ENCODE measurements around the gene HOXB6.

HOXB6 gene

DNA sequence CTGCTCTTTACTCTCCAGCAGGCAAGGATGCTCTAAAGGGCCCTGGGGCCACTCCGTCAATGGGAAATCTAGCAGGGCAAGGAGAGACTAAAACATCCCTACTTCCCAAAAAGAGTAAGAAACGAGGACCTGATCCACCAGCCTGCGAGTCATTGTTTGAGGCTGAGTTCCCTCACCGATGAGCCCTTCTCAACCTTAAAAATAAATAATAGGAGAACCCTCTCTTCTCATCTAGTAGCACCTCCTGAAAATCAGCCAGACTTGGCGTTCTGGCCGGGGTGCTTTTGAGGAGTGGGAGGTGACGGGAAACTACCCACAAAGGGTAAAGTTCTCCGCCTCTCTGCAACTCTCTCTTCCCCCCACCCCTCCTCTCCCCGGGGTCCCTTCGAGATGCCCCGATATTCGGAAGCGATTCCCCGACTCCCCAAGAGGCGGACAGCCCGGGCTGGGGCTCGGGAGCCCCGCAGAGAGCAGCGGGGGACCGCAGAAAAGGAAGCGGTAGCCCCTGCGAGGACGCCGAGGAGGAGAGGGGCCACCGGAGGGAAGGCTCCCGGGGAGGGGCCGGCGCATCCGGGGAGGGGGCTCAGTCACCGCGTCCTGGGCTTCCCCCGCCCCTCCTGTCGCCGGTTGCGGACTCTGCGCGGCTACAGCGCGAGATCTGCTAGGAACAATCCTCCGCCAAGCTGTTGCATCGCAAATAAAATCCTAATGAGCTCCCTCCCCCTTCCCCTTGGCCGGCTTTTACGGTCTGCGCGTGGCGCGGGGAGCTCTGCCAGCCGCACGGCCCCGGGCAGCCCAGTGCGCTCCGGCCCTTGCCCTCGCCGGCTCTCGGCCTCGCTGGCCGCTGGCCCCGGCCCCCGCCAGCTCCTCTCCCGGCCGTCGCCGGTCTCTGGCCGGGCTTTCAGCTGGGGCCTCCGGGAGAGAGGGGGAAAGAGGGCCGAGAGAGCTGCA, 20.0 kb upstream of the HOXB6 start (continued):
- no peak for TF ChIP-seq ZNF558 (tag by site-specific recombination; IDR thresholded peaks at IDR 0.05)
- TF ChIP-seq ZNF157 (tag by site-specific recombination; IDR thresholded peaks at IDR 0.05) = no peak
- TF ChIP-seq ZNF529 (tag by site-specific recombination; IDR thresholded peaks at IDR 0.05; ENCODE audit: insufficient replicate concordance) = no peak
- no peak for TF ChIP-seq ZNF350 (tag by site-specific recombination; IDR thresholded peaks at IDR 0.05)
- no peak for TF ChIP-seq ZNF140 (tag by site-specific recombination; IDR thresholded peaks at IDR 0.05)
- 0 out of 2 replicates have a peak, but pooled peaks have one; percentile 7 for TF ChIP-seq ZNF596 (tag by site-specific recombination; IDR thresholded peaks at IDR 0.05)
- no peak for TF ChIP-seq ZNF266 (tag by site-specific recombination; IDR thresholded peaks at IDR 0.05; ENCODE audit: low read depth)
- no peak for TF ChIP-seq ZEB2 (tag by site-specific recombination; IDR thresholded peaks at IDR 0.05)
- TF ChIP-seq ZNF324 (tag by site-specific recombination; IDR thresholded peaks at IDR 0.05) = no peak
- no peak; the same call in 1 of the 2 replicates for TF ChIP-seq ZNF768 (tag by site-specific recombination; IDR thresholded peaks at IDR 0.05)
- TF ChIP-seq ZNF391 (tag by site-specific recombination; IDR thresholded peaks at IDR 0.05; ENCODE audit: borderline replicate concordance, low read depth) = no peak; the same call in 1 of the 2 replicates
- TF ChIP-seq ZNF600 (tag by site-specific recombination; IDR thresholded peaks at IDR 0.05) = peak; percentile 79
- no peak for TF ChIP-seq ZFP3 (tag by site-specific recombination; IDR thresholded peaks at IDR 0.05; ENCODE audit: low read depth)
- TF ChIP-seq ZNF341 (tag by site-specific recombination; IDR thresholded peaks at IDR 0.05; ENCODE audit: low read depth) = peak; percentile 76
- TF ChIP-seq, protein P1, sequence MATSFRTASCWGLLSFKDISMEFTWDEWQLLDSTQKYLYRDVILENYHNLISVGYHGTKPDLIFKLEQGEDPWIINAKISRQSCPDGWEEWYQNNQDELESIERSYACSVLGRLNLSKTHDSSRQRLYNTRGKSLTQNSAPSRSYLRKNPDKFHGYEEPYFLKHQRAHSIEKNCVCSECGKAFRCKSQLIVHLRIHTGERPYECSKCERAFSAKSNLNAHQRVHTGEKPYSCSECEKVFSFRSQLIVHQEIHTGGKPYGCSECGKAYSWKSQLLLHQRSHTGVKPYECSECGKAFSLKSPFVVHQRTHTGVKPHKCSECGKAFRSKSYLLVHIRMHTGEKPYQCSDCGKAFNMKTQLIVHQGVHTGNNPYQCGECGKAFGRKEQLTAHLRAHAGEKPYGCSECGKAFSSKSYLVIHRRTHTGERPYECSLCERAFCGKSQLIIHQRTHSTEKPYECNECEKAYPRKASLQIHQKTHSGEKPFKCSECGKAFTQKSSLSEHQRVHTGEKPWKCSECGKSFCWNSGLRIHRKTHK (tag by site-specific recombination; IDR thresholded peaks at IDR 0.05) = no peak
- TF ChIP-seq ZNF169 (tag by site-specific recombination; IDR thresholded peaks at IDR 0.05) = no peak
- no peak for TF ChIP-seq MYNN (tag by site-specific recombination; IDR thresholded peaks at IDR 0.05; ENCODE audit: borderline replicate concordance)

DNA sequence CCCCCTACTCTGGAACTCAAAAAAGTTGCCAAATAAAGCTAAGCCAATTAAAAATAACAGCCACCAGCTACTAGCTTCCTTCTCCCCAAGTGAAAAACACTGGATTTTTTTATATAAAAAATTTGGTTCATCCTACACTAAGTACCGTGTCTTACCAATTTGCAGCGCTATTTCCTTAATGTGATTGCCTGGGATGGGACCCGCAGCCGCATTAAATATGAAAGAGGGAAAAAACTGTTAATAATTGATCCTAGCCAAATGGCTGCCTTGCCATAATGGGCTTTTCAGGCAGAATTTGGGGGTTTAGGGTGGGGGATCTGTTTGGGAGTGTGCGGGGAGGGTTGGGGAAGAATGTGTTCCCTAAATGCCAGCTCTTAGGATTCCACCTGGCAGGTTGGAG, 19.3 kb upstream of the HOXB6 start:
- H3K27ac ChIP-seq (ENCODE audit: extremely low read depth, low read depth, low read length) = peak overlapping the region; percentile 100; the same call in 1 of the 2 replicates
- POLR2A ChIA-PET = interaction anchor here (1.1 to 1.4 kb wide), 2 partner anchors 11 to 26 kb away, joined by 3 to 7 read pairs; no protein-coding TSS in a partner anchor
- TF ChIP-seq ZNF830 (tag by site-specific recombination; IDR thresholded peaks at IDR 0.05; ENCODE audit: low read depth) (no peak), ZFP41 (tag by site-specific recombination; IDR thresholded peaks at IDR 0.05; ENCODE audit: borderline replicate concordance) (no peak), ZNF677 (tag by site-specific recombination; IDR thresholded peaks at IDR 0.05) (no peak), ZNF473 (tag by site-specific recombination; IDR thresholded peaks at IDR 0.05) (no peak), KLF10 (tag by site-specific recombination; IDR thresholded peaks at IDR 0.05) (no peak), ZNF292 (tag by site-specific recombination; IDR thresholded peaks at IDR 0.05; ENCODE audit: borderline replicate concordance, low read depth) (no peak), KLF7 (tag by site-specific recombination; IDR thresholded peaks at IDR 0.05; ENCODE audit: borderline replicate concordance) (no peak), ZNF433 (tag by site-specific recombination; IDR thresholded peaks at IDR 0.05; ENCODE audit: low read depth) (no peak), ZSCAN23 (tag by site-specific recombination; IDR thresholded peaks at IDR 0.05) (no peak), EGR2 (tag by site-specific recombination; IDR thresholded peaks at IDR 0.05; ENCODE audit: low read depth) (no peak), ZEB2 (tag by site-specific recombination; IDR thresholded peaks at IDR 0.05) (no peak), SETDB1 (IDR thresholded peaks at IDR 0.05; ENCODE audit: insufficient read length, low read length) (no peak)
- TF ChIP-seq, protein P2, sequence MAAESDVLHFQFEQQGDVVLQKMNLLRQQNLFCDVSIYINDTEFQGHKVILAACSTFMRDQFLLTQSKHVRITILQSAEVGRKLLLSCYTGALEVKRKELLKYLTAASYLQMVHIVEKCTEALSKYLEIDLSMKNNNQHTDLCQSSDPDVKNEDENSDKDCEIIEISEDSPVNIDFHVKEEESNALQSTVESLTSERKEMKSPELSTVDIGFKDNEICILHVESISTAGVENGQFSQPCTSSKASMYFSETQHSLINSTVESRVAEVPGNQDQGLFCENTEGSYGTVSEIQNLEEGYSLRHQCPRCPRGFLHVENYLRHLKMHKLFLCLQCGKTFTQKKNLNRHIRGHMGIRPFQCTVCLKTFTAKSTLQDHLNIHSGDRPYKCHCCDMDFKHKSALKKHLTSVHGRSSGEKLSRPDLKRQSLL (tag by site-specific recombination; IDR thresholded peaks at IDR 0.05) = no peak
- TF ChIP-seq, protein P3, sequence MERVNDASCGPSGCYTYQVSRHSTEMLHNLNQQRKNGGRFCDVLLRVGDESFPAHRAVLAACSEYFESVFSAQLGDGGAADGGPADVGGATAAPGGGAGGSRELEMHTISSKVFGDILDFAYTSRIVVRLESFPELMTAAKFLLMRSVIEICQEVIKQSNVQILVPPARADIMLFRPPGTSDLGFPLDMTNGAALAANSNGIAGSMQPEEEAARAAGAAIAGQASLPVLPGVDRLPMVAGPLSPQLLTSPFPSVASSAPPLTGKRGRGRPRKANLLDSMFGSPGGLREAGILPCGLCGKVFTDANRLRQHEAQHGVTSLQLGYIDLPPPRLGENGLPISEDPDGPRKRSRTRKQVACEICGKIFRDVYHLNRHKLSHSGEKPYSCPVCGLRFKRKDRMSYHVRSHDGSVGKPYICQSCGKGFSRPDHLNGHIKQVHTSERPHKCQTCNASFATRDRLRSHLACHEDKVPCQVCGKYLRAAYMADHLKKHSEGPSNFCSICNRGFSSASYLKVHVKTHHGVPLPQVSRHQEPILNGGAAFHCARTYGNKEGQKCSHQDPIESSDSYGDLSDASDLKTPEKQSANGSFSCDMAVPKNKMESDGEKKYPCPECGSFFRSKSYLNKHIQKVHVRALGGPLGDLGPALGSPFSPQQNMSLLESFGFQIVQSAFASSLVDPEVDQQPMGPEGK (tag by site-specific recombination; IDR thresholded peaks at IDR 0.05) = no peak
- TF ChIP-seq, protein P4, sequence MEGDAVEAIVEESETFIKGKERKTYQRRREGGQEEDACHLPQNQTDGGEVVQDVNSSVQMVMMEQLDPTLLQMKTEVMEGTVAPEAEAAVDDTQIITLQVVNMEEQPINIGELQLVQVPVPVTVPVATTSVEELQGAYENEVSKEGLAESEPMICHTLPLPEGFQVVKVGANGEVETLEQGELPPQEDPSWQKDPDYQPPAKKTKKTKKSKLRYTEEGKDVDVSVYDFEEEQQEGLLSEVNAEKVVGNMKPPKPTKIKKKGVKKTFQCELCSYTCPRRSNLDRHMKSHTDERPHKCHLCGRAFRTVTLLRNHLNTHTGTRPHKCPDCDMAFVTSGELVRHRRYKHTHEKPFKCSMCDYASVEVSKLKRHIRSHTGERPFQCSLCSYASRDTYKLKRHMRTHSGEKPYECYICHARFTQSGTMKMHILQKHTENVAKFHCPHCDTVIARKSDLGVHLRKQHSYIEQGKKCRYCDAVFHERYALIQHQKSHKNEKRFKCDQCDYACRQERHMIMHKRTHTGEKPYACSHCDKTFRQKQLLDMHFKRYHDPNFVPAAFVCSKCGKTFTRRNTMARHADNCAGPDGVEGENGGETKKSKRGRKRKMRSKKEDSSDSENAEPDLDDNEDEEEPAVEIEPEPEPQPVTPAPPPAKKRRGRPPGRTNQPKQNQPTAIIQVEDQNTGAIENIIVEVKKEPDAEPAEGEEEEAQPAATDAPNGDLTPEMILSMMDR (tag by site-specific recombination; IDR thresholded peaks at IDR 0.05) = no peak

More for the DNA sequence above, 19.3 kb upstream of the HOXB6 start:
- H3K9me3 ChIP-seq (ENCODE audit: control insufficient read depth, insufficient read depth, low read depth, low read length) = no peaks in the 10 kb centered on the region
- H3K4me3 ChIP-seq (ENCODE audit: low read depth, low read length) = peak overlapping the region; percentile 78
- CTCF ChIA-PET = interaction anchor here (0.5 to 5.0 kb wide), 13 partner anchors 11 to 576 kb away, joined by 3 to 37 read pairs (median 4); partner anchors contain the start of gene NFE2L1
- peaks cover 0 to 26% of the 10 kb centered on the region in 2 experiments; a peak in 1 of 3 replicates for H3K36me3 ChIP-seq (ENCODE audit: control insufficient read depth in 2 of 2, insufficient read depth in 1 of 2, low read length in 2 of 2)
- H3K4me1 ChIP-seq (ENCODE audit: control insufficient read depth, insufficient read depth, low read length) = peaks cover 29% of the 10 kb centered on the region
